HS-27A (cell line): ENCODE data around the gene MYT1.
"Not testable (repeated sequence)": the region's sequence is repeated elsewhere in the genome, so short reads cannot be mapped to it uniquely, and the experiment has no call there.

Experiments
- DNase-seq: peaks from one replicate; pipeline ENCODE4 v3.0.0-alpha.2; 2012; ENCODE audit warnings: low read depth, missing footprints

MYT1 gene

GRCh38 chr20:64276817-64277216 lies 112.6 kb downstream of the MYT1 start:
- DNase-seq = no peak

DNA sequence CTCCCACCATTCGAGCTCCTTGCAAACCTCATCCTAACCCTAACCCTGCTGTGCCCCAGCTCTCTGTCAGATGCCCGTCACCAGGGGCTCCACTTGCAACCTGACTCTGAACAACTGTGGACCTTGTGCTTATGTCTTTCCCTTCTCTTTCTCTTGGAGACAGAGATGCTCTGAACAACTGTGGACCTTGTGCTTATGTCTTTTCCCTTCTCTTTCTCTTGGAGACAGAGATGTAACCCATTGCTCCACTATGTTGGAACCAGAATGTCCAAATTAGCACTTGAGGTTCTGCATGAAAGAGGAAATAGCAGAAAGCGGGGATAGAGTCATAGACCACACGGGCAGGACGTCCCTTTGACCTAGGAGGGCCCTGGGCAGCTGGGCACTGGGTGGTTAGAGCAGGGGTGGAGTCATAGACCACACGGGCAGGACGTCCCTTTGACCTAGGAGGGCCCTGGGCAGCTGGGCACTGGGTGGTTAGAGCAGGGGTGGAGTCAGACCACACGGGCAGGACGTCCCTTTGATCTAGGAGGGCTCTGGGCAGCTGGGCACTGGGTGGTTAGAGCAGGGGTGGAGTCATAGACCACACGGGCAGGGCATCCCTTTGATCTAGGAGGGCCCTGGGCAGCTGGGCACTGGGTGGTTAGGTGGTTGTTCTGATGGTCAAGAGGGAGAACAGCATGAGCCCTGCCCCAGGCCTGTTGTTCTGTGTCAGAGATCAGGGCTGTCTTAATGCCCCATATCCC lies 113.5 kb downstream of the MYT1 start:
- DNase-seq = no peak

- DNase-seq = no peak
Observed at GRCh38 chr20:64278317-64278681, 114.0 kb downstream of the MYT1 start.

DNA sequence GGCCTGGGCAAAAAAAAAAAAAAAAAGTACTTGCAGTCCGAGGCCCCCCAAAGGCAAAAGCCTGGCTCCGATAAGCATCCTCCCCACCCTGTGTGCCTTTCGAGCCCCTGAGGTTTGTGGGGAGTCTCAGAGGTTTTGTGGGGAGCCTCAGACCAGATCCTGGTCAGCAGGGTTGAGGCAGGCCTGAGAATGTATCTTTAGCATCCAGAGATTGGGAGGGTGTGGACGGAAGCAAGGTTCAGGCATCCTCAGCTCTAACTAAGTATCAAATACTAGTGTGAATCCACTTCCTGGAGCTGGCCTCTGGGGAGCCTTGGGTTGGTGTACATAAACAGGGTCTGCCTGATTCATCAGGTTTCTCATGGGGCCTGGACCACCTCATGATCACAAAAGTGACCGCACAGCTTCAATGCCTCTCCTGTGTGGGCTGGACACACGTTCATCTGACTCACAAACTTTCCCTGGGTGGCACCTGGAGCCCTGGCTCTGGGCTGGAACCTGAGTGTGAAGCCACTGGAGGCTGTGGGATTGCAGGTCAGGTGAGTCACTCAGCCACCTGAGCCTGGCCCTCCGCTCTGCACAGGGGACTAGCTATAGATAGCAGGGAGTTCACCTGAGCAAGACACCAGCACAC lies 115.7 kb downstream of the MYT1 start:
- no peak for DNase-seq

DNA sequence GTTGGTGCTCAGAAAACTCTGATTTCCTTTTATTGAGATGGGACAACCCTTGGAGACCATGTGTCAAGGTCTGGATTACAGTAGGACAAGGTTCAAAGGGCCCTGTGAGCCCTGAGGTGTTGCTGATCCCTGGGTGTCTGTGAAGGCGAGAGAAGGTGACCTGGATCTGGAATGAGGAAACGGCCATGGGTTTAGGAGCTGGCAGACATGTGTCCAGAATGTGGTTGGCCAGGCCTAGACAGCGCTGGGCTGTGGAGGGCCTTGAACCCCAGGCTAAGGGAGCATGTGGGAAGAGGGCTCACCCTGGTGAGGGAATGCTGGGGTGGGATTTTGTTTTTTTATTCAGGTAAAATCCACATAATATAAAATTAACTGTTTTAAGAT lies 116.2 kb downstream of the MYT1 start:
- DNase-seq = no peak

DNA sequence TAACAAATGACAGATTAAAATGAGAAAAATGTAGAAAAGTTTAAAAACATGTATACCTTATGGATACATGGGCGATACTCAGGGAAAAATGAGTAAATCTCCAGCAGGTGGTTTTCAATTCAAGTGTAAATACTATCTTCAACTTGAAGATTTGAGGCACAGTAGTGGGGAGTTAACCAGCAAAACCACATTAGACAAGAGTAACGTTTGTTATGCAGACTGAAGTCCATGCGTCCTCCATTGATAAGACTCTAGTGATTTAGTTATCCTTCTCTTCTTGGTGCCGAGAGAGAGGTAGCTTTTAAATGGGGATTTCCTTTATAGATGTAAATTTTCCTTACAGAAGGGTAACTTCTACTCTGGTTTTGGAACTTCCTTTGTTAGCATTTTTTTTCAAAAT lies 119.4 kb downstream of the MYT1 start:
- no peak for DNase-seq

GRCh38 chr20:64285579-64286446 lies 121.6 kb downstream of the MYT1 start:
- not testable (repeated sequence) for DNase-seq

DNA sequence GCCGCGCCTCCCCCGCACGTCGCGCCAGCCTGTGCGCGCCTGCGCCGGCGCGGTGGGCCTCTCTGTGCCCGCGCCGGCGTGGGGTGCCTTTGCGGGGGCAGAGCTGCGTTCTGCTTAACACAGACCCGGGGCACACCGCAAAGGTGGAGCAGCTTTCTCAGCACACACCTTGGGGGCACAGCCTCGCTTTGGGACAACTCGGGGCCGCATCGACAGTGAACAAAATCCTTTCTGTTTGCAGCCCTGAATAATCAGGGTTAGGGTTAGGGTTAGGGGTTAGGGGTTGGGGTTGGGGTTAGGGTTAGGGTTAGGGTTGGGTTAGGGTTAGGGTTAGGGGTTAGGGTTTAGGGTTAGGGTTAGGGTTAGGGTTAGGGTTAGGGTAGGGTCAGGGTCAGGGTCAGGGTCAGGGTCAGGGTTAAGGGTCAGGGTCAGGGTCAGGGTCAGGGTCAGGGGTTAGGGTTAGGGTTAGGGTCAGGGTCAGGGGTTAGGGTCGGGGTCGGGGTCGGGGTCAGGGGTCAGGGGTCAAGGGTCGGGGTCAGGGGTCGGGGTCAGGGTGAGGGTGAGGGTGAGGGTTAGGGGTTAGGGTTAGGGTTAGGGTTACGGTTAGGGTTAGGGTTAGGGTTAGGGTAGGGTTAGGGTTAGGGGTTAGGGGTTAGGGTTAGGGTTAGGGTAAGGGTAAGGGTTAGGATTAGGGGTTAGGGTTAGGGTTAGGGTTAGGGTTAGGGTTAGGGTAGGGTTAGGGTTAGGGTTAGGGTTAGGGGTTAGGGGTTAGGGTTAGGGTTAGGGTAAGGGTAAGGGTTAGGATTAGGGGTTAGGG lies 122.4 kb downstream of the MYT1 start:
- not testable (repeated sequence) for DNase-seq

- not testable (repeated sequence) for DNase-seq
Observed at GRCh38 chr20:64287264-64287590, 123.0 kb downstream of the MYT1 start.
